Caco-2 (cell line): ENCODE measurements around the gene CYS1. TPM values are rescaled to one million over a fixed set of nuclear protein-coding genes. Genes with fewer than 3 reads are reported as not detected.
A peak's percentile ranks its signal among the peaks of the same experiment; 100 is the strongest.

Experiments used
- BruUV-seq: library from RNA; stranded (reverse); fragments of 400-500 nt; replicated peaks from 2 replicates; lab custom pipeline; 2021; lab: Mats Ljungman, UMichigan
- CTCF ChIA-PET: fragments of 300-600 bp; sonication (Branson Sonifier 250); formaldehyde crosslinking; loops from one replicate; lab custom pipeline; 2022; ENCODE audit warnings: antibody characterized with exemption; lab: Charles Lee
- POLR2A ChIA-PET: fragments of 300-600 bp; sonication (Branson Sonifier 250); formaldehyde crosslinking; loops from one replicate; lab custom pipeline; 2022; ENCODE audit warnings: antibody characterized with exemption; lab: Charles Lee
- DNase-seq, 2 experiments: peaks; one replicate each; pipeline versions ENCODE4 v3.0.0 to v3.0.0-alpha.2; 2020 to 2022
- H3K27me3 ChIP-seq: replicated peaks from 2 replicates; pipeline ENCODE4 v1.6.0; 2011; ENCODE audit warnings: low read length; ENCODE audit not compliant: control insufficient read depth, insufficient read depth
- H3K36me3 ChIP-seq: 2 replicates; pipeline ENCODE4 v1.5.1; 2011; ENCODE audit warnings: low read length; ENCODE audit not compliant: control insufficient read depth, insufficient read depth
- H3K4me1 ChIP-seq: fragments of 250-450 bp; sonication (Bioruptor Pico); 2 replicates; pipeline ENCODE4 v1.5.1; 2020; ENCODE audit warnings: mild to moderate bottlenecking
- H3K4me3 ChIP-seq: 2 replicates; pipeline ENCODE4 v1.5.1; 2011; ENCODE audit warnings: low read depth, mild to moderate bottlenecking, control low read depth, low read length
- H3K9me3 ChIP-seq: fragments of 250-450 bp; sonication (Bioruptor Pico); 2 replicates; pipeline ENCODE4 v1.5.1; 2020; ENCODE audit warnings: mild to moderate bottlenecking, moderate library complexity
- H3K27ac Mint-ChIP-seq: one replicate; pipeline ENCODE4 v1.8.0; 2022; ENCODE audit warnings: mixed read lengths; ENCODE audit not compliant: unreplicated experiment
- H3K27me3 Mint-ChIP-seq: one replicate; pipeline ENCODE4 v1.8.0; 2022; ENCODE audit warnings: mixed read lengths; ENCODE audit not compliant: insufficient read depth, unreplicated experiment
- H3K36me3 Mint-ChIP-seq: one replicate; pipeline ENCODE4 v1.8.0; 2022; ENCODE audit warnings: mild to moderate bottlenecking, mixed read lengths; ENCODE audit not compliant: insufficient read depth, unreplicated experiment
- H3K4me1 Mint-ChIP-seq: one replicate; pipeline ENCODE4 v1.8.0; 2022; ENCODE audit warnings: low read depth, mixed read lengths; ENCODE audit not compliant: unreplicated experiment
- H3K4me3 Mint-ChIP-seq: one replicate; pipeline ENCODE4 v1.8.0; 2022; ENCODE audit warnings: mild to moderate bottlenecking, moderate library complexity, mixed read lengths; ENCODE audit not compliant: unreplicated experiment
- H3K9me3 Mint-ChIP-seq: one replicate; pipeline ENCODE4 v1.8.0; 2022; ENCODE audit warnings: mixed read lengths; ENCODE audit not compliant: unreplicated experiment
- intact Hi-C: fragments of 100-400 bp; cut with micrococcal nuclease; formaldehyde crosslinking; loops from one replicate; pipeline ENCODE4 v1.10.0; 2022; ENCODE audit not compliant: unreplicated experiment
- total RNA-seq: library from RNA; stranded (reverse); gene quantifications from 2 replicates; pipeline ENCODE4 v1.2.3, GENCODE V29; 2022
- TF ChIP-seq, protein P1 (sequence below), 2 experiments: fragments of 200-600 bp in 1 of 2; IDR thresholded peaks; 1 replicate in 1 of 2; 2 replicates in 1 of 2; pipeline versions ENCODE4 v1.5.1 to v1.8.0; 2011 to 2022; ENCODE audit warnings: antibody characterized with exemption in 1 of 2, control low read depth in 1 of 2, inconsistent platforms in 1 of 2, low read depth in 1 of 2, low read length in 1 of 2, mild to moderate bottlenecking in 1 of 2, moderate library complexity in 1 of 2; ENCODE audit not compliant: insufficient read depth in 1 of 2, severe bottlenecking in 1 of 2, unreplicated experiment in 1 of 2

The CYS1 gene
- total RNA-seq, 1 experiment from 2014 or later: 1.4 TPM

DNA sequence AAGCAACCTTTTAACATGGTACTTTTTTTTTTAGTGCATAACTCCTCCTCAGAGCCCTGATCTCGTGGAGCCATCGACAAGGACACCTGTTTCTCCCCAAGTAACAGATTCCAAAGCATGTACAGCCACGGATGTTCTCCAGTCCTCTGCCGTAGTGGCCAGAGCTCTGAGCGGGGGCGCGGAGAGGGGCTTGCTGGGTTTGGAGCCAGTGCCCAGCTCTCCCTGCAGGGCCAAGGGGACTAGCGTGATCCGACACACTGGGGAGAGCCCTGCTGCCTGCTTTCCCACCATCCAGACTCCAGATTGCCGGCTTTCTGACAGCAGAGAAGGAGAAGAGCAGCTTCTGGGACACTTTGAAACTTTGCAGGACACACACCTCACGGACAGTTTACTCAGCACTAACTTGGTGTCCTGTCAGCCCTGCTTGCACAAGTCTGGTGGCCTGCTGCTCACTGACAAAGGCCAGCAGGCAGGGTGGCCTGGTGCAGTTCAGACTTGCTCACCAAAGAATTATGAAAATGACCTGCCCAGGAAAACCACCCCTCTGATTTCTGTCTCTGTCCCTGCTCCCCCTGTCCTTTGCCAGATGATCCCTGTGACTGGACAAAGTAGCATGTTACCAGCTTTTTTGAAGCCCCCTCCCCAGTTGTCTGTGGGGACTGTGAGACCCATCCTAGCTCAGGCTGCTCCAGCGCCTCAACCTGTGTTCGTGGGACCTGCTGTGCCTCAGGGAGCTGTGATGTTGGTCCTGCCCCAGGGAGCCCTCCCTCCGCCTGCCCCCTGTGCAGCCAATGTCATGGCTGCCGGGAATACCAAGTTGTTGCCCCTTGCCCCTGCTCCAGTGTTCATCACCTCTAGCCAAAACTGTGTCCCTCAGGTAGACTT lies 32.4 kb downstream of the CYS1 start:
- TF ChIP-seq, protein P1, sequence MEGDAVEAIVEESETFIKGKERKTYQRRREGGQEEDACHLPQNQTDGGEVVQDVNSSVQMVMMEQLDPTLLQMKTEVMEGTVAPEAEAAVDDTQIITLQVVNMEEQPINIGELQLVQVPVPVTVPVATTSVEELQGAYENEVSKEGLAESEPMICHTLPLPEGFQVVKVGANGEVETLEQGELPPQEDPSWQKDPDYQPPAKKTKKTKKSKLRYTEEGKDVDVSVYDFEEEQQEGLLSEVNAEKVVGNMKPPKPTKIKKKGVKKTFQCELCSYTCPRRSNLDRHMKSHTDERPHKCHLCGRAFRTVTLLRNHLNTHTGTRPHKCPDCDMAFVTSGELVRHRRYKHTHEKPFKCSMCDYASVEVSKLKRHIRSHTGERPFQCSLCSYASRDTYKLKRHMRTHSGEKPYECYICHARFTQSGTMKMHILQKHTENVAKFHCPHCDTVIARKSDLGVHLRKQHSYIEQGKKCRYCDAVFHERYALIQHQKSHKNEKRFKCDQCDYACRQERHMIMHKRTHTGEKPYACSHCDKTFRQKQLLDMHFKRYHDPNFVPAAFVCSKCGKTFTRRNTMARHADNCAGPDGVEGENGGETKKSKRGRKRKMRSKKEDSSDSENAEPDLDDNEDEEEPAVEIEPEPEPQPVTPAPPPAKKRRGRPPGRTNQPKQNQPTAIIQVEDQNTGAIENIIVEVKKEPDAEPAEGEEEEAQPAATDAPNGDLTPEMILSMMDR (IDR thresholded peaks at IDR 0.05; ENCODE audit: insufficient read depth in 1 of 2, low read depth in 1 of 2, low read length in 1 of 2, severe bottlenecking in 1 of 2, unreplicated experiment in 1 of 2): no peak
- no peaks in the 10 kb centered on the region for H3K27me3 Mint-ChIP-seq

DNA sequence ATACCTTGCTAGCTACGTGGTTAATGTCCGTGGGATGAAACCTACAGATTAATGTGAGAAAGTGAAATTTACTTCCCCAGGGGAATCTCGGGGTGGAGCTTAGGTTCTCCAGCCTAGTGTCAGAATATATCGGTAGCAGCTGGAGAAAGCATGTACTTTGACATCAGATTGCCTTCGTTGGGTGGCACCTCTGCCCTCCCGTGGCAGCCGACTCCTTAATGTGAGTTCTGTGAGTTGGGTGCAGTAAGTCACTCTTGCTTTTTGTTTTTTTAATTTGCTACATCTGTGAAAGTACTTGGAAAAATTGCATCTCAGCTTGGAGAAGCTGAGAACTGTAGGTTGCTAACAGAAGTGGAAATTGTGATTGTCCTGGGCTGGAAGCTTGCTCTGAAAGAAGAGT lies 33.3 kb downstream of the CYS1 start:
- H3K36me3 Mint-ChIP-seq: peaks cover 67% of the 10 kb centered on the region
- no peaks in the 10 kb centered on the region for H3K27me3 ChIP-seq
- no peaks in the 10 kb centered on the region for H3K27me3 Mint-ChIP-seq
- no peak for DNase-seq
- ChIA-PET CTCF (interaction anchor here (1.2 to 3.3 kb wide), 2 partner anchors 10 to 63 kb away, joined by 3 to 35 read pairs; no protein-coding TSS in a partner anchor), POLR2A (interaction anchor here (1.0 kb wide), 1 partner anchor 10 kb away, joined by 3 read pairs; no protein-coding TSS in a partner anchor)
- no peak overlapping the region for H3K4me3 ChIP-seq
- H3K4me3 Mint-ChIP-seq: no peak overlapping the region
- H3K36me3 ChIP-seq: no peaks in the 10 kb centered on the region
- H3K9me3 ChIP-seq: no peaks in the 10 kb centered on the region
- intact Hi-C loops: no loop called here
- no TSS peak for BruUV-seq
- H3K4me1 ChIP-seq: peaks cover 14% of the 10 kb centered on the region
- H3K27ac Mint-ChIP-seq: no peak overlapping the region
- H3K9me3 Mint-ChIP-seq: no peaks in the 10 kb centered on the region
- TF ChIP-seq, protein P1 (IDR thresholded peaks at IDR 0.05; ENCODE audit: insufficient read depth in 1 of 2, low read depth in 1 of 2, low read length in 1 of 2, severe bottlenecking in 1 of 2, unreplicated experiment in 1 of 2): no peak
- peaks cover 2% of the 10 kb centered on the region for H3K4me1 Mint-ChIP-seq

More for the DNA sequence above, 32.4 kb downstream of the CYS1 start:
- ChIA-PET POLR2A (interaction anchor here (0.6 to 1.0 kb wide), 5 partner anchors 7 to 417 kb away, joined by 3 to 6 read pairs (median 3); partner anchors contain the start of gene YWHAQ), CTCF (interaction anchor here (0.6 to 3.3 kb wide), 7 partner anchors 10 to 278 kb away, joined by 3 to 35 read pairs (median 4); no protein-coding TSS in a partner anchor)
- no peaks in the 10 kb centered on the region for H3K27me3 ChIP-seq
- no TSS peak for BruUV-seq
- no peak overlapping the region for H3K4me3 ChIP-seq
- Mint-ChIP-seq H3K4me1 (no peaks in the 10 kb centered on the region), H3K36me3 (peaks cover 69% of the 10 kb centered on the region), H3K4me3 (no peak overlapping the region), H3K9me3 (no peaks in the 10 kb centered on the region), H3K27ac (no peak overlapping the region)
- H3K4me1 ChIP-seq: peaks cover 11% of the 10 kb centered on the region; the same call in 1 of the 2 replicates
- intact Hi-C loops: loop anchor here (1.0 kb wide), 3 partner anchors 64 to 249 kb away; no protein-coding TSS in a partner anchor
- DNase-seq: no peak
- H3K9me3 ChIP-seq: no peaks in the 10 kb centered on the region
- peaks cover 2% of the 10 kb centered on the region for H3K36me3 ChIP-seq

DNA sequence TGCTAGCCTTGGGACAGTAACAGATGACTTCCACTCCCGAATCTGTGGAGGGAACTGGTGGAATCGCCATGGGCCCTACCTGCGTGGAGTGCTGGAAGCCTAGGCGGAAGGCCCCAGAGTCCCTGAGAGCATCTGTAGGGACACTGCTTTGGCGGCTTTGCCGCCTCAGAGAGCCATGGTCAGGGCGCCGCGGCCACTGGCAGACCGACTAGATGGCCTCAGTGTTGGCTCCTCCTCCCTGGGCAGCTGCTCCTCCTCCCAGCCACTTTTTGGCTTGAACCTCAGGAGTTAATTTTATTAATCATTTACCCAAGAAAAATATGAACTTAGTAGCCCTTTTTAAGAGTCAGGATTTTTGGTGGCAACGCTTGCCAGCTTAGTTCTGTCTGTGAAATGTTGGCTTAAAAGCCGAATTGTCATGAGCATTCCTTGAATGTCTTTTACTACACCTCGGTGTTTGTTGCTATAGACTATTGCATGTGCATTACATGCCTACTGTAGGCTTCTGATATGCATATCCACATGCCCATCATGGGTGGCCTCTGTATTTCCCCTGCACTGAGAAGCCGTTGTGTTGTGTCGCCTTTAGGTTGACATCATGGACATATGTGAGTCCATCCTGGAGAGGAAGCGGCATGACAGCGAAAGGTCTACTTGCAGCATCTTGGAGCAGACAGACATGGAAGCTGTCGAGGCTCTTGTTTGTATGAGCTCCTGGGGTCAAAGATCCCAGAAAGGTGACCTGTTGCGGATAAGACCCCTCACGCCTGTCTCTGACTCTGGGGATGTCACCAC lies 34.5 kb downstream of the CYS1 start:
- H3K27ac Mint-ChIP-seq: no peak overlapping the region
- Histone ChIP-seq H3K4me1 (peaks cover 20% of the 10 kb centered on the region), H3K9me3 (no peaks in the 10 kb centered on the region), H3K4me3 (no peak overlapping the region), H3K27me3 (no peaks in the 10 kb centered on the region), H3K36me3 (no peaks in the 10 kb centered on the region)
- CTCF ChIA-PET: interaction anchor here (0.7 to 3.0 kb wide), 4 partner anchors 10 to 275 kb away, joined by 3 to 16 read pairs (median 3); no protein-coding TSS in a partner anchor
- TF ChIP-seq, protein P1 (IDR thresholded peaks at IDR 0.05; ENCODE audit: insufficient read depth in 1 of 2, low read depth in 1 of 2, low read length in 1 of 2, severe bottlenecking in 1 of 2, unreplicated experiment in 1 of 2): no peak
- peaks cover 55% of the 10 kb centered on the region for H3K36me3 Mint-ChIP-seq
- DNase-seq: no peak
- H3K4me1 Mint-ChIP-seq: peaks cover 12% of the 10 kb centered on the region
- H3K9me3 Mint-ChIP-seq: no peaks in the 10 kb centered on the region
- no TSS peak for BruUV-seq
- H3K27me3 Mint-ChIP-seq: no peaks in the 10 kb centered on the region
- POLR2A ChIA-PET: no interaction called here
- intact Hi-C loops: loop anchor here (2.0 kb wide), 1 partner anchor 75 kb away; no protein-coding TSS in a partner anchor
- peak overlapping the region; percentile 95 for H3K4me3 Mint-ChIP-seq
